Mononuclear cell (primary cell): ENCODE results near the gene LAMB1. TPM values are rescaled to one million over a fixed set of nuclear protein-coding genes. Genes with fewer than 3 reads are reported as not detected.

Source experiments
- H3K27me3 ChIP-seq: 2 replicates; pipeline ENCODE4 v1.6.0; 2011; ENCODE audit warnings: low read length, control low read depth; ENCODE audit not compliant: insufficient read depth
- H3K4me1 ChIP-seq: 2 replicates; pipeline ENCODE4 v1.5.1; 2011; ENCODE audit warnings: mild to moderate bottlenecking, low read length, control low read depth; ENCODE audit not compliant: insufficient read depth
- H3K4me3 ChIP-seq: 2 replicates; pipeline ENCODE4 v1.5.1; 2011; ENCODE audit warnings: mild to moderate bottlenecking, low read length, moderate library complexity
- H3K9me3 ChIP-seq: 2 replicates; pipeline ENCODE4 v1.5.1; 2011; ENCODE audit warnings: low read depth, mild to moderate bottlenecking, control low read depth, low read length
- total RNA-seq: library from RNA; depleted of rRNA; stranded (reverse); fragments of >200 nt; gene quantifications from one replicate; pipeline ENCODE4 v1.2.3, GENCODE V29; 2012

Gene LAMB1
- total RNA-seq, 1 donor, result 0.10 TPM

- no peaks in the 10 kb centered on the region for H3K4me1 ChIP-seq
- peaks cover 17% of the 10 kb centered on the region for H3K27me3 ChIP-seq
- no peak overlapping the region for H3K4me3 ChIP-seq
- H3K9me3 ChIP-seq, result no peaks in the 10 kb centered on the region
Observed at GRCh38 chr7:108010377-108010776, 7.4 kb upstream of the LAMB1 start.

- H3K9me3 ChIP-seq, result no peaks in the 10 kb centered on the region
- H3K4me1 ChIP-seq, result no peaks in the 10 kb centered on the region
- no peak overlapping the region for H3K4me3 ChIP-seq
- H3K27me3 ChIP-seq, result peaks cover 22% of the 10 kb centered on the region
Observed at GRCh38 chr7:108009873-108010272, 6.9 kb upstream of the LAMB1 start.

GRCh38 chr7:108008827-108009226 lies 5.9 kb upstream of the LAMB1 start:
- Histone ChIP-seq H3K4me3 (no peak overlapping the region), H3K9me3 (no peaks in the 10 kb centered on the region), H3K4me1 (no peaks in the 10 kb centered on the region), H3K27me3 (peaks cover 32% of the 10 kb centered on the region)

- peaks cover 38% of the 10 kb centered on the region for H3K27me3 ChIP-seq
- no peaks in the 10 kb centered on the region for H3K9me3 ChIP-seq
- H3K4me1 ChIP-seq, result no peaks in the 10 kb centered on the region
- no peak overlapping the region for H3K4me3 ChIP-seq
Observed at GRCh38 chr7:108008240-108008639, 5.3 kb upstream of the LAMB1 start.

GRCh38 chr7:108007762-108008161 lies 4.8 kb upstream of the LAMB1 start:
- no peaks in the 10 kb centered on the region for H3K4me1 ChIP-seq
- H3K4me3 ChIP-seq, result no peak overlapping the region
- peaks cover 39% of the 10 kb centered on the region for H3K27me3 ChIP-seq
- H3K9me3 ChIP-seq, result no peaks in the 10 kb centered on the region

GRCh38 chr7:108007261-108007660 lies 4.3 kb upstream of the LAMB1 start:
- no peak overlapping the region for H3K4me3 ChIP-seq
- no peaks in the 10 kb centered on the region for H3K9me3 ChIP-seq
- peaks cover 4% of the 10 kb centered on the region for H3K4me1 ChIP-seq
- H3K27me3 ChIP-seq, result peaks cover 44% of the 10 kb centered on the region

- H3K27me3 ChIP-seq, result peaks cover 72% of the 10 kb centered on the region
- no peak overlapping the region for H3K4me3 ChIP-seq
- no peaks in the 10 kb centered on the region for H3K9me3 ChIP-seq
- H3K4me1 ChIP-seq, result peaks cover 16% of the 10 kb centered on the region
Observed at GRCh38 chr7:108004220-108005142, 1.5 kb upstream of the LAMB1 start.

- Histone ChIP-seq H3K4me1 (peaks cover 16% of the 10 kb centered on the region), H3K27me3 (peaks cover 76% of the 10 kb centered on the region), H3K4me3 (no peak overlapping the region), H3K9me3 (no peaks in the 10 kb centered on the region)
Observed at GRCh38 chr7:108003599-108003935, 606 bp upstream of the LAMB1 start.

- H3K27me3 ChIP-seq, result peaks cover 80% of the 10 kb centered on the region
- H3K4me1 ChIP-seq, result peaks cover 16% of the 10 kb centered on the region
- no peaks in the 10 kb centered on the region for H3K9me3 ChIP-seq
- no peak overlapping the region for H3K4me3 ChIP-seq
Observed at GRCh38 chr7:108001764-108002725, 916 bp downstream of the LAMB1 start.

- H3K4me1 ChIP-seq, result peaks cover 16% of the 10 kb centered on the region
- H3K4me3 ChIP-seq, result no peak overlapping the region
- H3K9me3 ChIP-seq, result no peaks in the 10 kb centered on the region
- H3K27me3 ChIP-seq, result peaks cover 81% of the 10 kb centered on the region
Observed at GRCh38 chr7:108000875-108001763, 1.8 kb downstream of the LAMB1 start.

- Histone ChIP-seq H3K4me3 (no peak overlapping the region), H3K9me3 (no peaks in the 10 kb centered on the region), H3K27me3 (peaks cover 86% of the 10 kb centered on the region), H3K4me1 (peaks cover 16% of the 10 kb centered on the region)
Observed at GRCh38 chr7:107999779-108000560, 3.0 kb downstream of the LAMB1 start.

GRCh38 chr7:107998660-107999480 lies 4.1 kb downstream of the LAMB1 start:
- H3K27me3 ChIP-seq, result peaks cover 83% of the 10 kb centered on the region
- no peaks in the 10 kb centered on the region for H3K9me3 ChIP-seq
- no peak overlapping the region for H3K4me3 ChIP-seq
- H3K4me1 ChIP-seq, result peaks cover 16% of the 10 kb centered on the region

GRCh38 chr7:107998150-107998549 lies 4.8 kb downstream of the LAMB1 start:
- Histone ChIP-seq H3K4me1 (peaks cover 16% of the 10 kb centered on the region), H3K9me3 (no peaks in the 10 kb centered on the region), H3K27me3 (peaks cover 76% of the 10 kb centered on the region), H3K4me3 (no peak overlapping the region)
